Measurements from ENCODE around the gene NPW. TPM values are rescaled to one million over a fixed set of nuclear protein-coding genes. Genes with fewer than 3 reads are reported as not detected.

NPW gene
- polyA plus RNA-seq, 1 donor from 2014 or later, result not detected

- Mint-ChIP-seq H3K4me1 (peaks cover 0 to 3% (median 2%) of the 10 kb centered on the region in 3 donors), H3K36me3 (no peaks in the 10 kb centered on the region), H3K27me3 (peaks cover 18% of the 10 kb centered on the region), H3K4me3 (no peak overlapping the region), H3K9me3 (no peaks in the 10 kb centered on the region), H3K27ac (no peak overlapping the region)
These were observed 3.1 kb upstream of the NPW start for GRCh38 chr16:2016407-2016922.

- Mint-ChIP-seq H3K4me1 (peaks cover 0 to 7% (median 7%) of the 10 kb centered on the region in 3 donors), H3K9me3 (peaks cover 0 to 1% (median 0%) of the 10 kb centered on the region in 3 donors), H3K4me3 (peak overlapping the region in 2 of 4 donors; percentile 17 to 71), H3K36me3 (no peaks in the 10 kb centered on the region), H3K27ac (peak overlapping the region in 1 of 3 donors; percentile 45), H3K27me3 (peaks cover 22% of the 10 kb centered on the region)
These were observed 591 bp downstream of the NPW start for GRCh38 chr16:2019921-2020831.

DNA sequence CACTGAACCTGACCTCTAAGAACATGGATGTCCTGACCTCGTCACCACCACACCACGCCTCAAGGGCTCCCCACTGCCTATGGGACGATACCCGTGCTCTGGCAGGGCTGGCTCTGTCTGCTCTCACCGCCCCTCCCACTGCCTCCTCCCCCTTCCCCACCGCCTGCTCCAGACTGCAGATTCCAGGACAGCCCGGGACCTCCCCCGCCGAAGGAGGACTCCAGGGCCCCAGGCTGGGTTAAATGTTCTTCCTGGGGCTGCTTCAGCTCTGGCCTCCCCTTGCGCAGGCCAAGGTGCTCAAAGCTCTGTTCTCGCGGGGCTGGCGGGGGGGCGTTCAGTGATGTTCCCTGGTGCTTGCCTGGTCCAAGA lies 3.1 kb downstream of the NPW start:
- Mint-ChIP-seq H3K4me3 (peak overlapping the region; percentile 11 to 86 (median 74)), H3K36me3 (no peaks in the 10 kb centered on the region), H3K4me1 (peaks cover 0 to 11% (median 6%) of the 10 kb centered on the region in 3 donors), H3K27ac (peak overlapping the region in 1 of 3 donors; percentile 81), H3K27me3 (peaks cover 26% of the 10 kb centered on the region), H3K9me3 (peaks cover 0 to 1% (median 0%) of the 10 kb centered on the region in 3 donors)

DNA sequence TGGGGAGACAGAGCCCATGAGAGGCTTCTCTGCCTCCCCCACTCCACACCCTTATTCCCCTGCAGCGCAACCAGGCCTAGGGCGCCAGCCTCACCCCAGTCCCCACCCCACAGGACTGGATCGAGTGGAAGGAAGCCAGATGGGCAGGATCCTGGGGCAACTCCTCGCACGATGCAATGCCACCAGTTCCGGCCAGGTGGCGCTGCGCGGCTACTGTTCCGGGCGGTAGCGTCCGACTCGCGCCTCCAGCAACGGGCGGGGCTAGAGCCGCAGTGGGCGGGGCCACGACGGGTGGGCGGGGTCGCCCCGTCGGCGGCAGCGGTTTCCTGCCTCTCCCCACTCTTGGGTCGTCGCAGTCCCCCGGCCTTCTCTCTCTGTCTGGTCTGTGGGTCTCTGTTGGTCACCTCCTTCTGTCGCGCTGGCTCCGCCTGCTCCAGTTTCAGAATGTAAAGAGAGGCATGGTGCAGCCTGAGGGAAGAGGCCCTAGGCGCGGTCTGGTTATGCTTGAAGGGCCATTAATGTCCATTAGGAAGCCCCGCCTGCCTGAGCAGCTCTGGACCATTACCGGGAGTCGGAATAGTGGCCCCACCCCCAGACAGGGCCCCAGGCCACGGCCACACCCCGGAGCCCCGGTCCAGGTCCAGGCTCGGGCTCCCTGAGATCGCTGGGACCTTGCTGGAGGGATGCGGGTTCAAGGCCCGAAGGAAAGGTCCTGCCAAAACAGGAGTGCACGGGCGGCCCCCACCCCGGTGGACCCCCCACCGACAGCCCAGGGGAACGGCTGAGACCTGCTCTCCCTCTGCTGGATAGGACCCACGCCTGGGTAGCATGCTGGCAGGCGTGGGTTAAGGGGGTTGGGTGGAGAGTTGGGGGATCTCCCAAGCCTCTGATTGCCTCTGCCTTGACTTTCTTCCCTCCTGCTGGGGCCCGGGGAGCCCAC lies 3.8 kb downstream of the NPW start:
- Mint-ChIP-seq H3K27me3 (peaks cover 27% of the 10 kb centered on the region), H3K9me3 (peaks cover 0 to 1% (median 0%) of the 10 kb centered on the region in 3 donors), H3K36me3 (no peaks in the 10 kb centered on the region), H3K27ac (peak overlapping the region in 1 of 3 donors; percentile 81), H3K4me1 (peaks cover 0 to 12% (median 6%) of the 10 kb centered on the region in 3 donors), H3K4me3 (peak overlapping the region; percentile 11 to 86 (median 76))

- Mint-ChIP-seq H3K9me3 (peaks cover 0 to 1% (median 0%) of the 10 kb centered on the region in 3 donors), H3K27me3 (peaks cover 24% of the 10 kb centered on the region), H3K36me3 (no peaks in the 10 kb centered on the region), H3K4me1 (peaks cover 0 to 12% (median 5%) of the 10 kb centered on the region in 3 donors), H3K4me3 (peak overlapping the region in 1 of 4 donors; percentile 86), H3K27ac (no peak overlapping the region)
These were observed 4.4 kb downstream of the NPW start for GRCh38 chr16:2024032-2024420.

DNA sequence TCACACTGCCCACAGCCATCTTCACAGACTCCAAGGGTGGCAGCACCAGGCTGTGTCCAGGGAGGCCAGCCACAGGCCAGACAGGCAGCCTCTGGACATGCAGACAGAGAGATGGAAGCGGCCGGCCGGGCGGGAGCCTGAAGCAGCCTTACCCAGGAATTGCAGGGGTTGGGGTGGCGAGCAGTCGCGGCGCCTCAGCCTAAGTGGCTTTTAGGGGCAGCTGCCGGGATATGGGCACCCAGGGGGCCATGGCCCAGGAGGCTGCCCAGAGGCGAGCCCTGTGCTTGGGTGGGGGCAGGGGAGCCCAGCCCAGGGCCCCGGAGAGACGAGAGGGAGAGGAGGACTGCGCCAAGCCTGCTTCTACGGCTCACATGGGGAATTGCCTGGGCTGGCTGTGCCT lies 5.7 kb downstream of the NPW start:
- Mint-ChIP-seq H3K36me3 (no peaks in the 10 kb centered on the region), H3K27me3 (peaks cover 20% of the 10 kb centered on the region), H3K4me3 (peak overlapping the region in 1 of 4 donors; percentile 28), H3K9me3 (peaks cover 0 to 1% (median 0%) of the 10 kb centered on the region in 3 donors), H3K4me1 (peaks cover 0 to 12% (median 5%) of the 10 kb centered on the region in 3 donors), H3K27ac (peak overlapping the region in 1 of 3 donors; percentile 53)

GRCh38 chr16:2025878-2026460 lies 6.4 kb downstream of the NPW start:
- Mint-ChIP-seq H3K27me3 (peaks cover 13% of the 10 kb centered on the region), H3K4me3 (peak overlapping the region in 2 of 4 donors; percentile 74 to 87), H3K4me1 (peaks cover 0 to 9% (median 5%) of the 10 kb centered on the region in 3 donors), H3K27ac (no peak overlapping the region), H3K9me3 (peaks cover 0 to 1% (median 0%) of the 10 kb centered on the region in 3 donors), H3K36me3 (no peaks in the 10 kb centered on the region)

- Mint-ChIP-seq H3K4me3 (peak within 1 kb of the TSS; percentile 62 to 88 (median 82)), H3K4me1 (peaks cover 0 to 9% (median 5%) of the 10 kb centered on the region in 3 donors), H3K27ac (peak within 1 kb of the TSS in 1 of 3 donors; percentile 2), H3K36me3 (no peaks in the 10 kb centered on the region), H3K27me3 (peaks cover 10% of the 10 kb centered on the region), H3K9me3 (peaks cover 0 to 1% (median 0%) of the 10 kb centered on the region in 3 donors)
These were observed 7.0 kb downstream of the NPW start, which contains the start of gene NHERF2 for GRCh38 chr16:2026461-2027023. Gene NHERF2, plus strand, starts transcription at chr16:2026902. Its CDS starts 104 bp downstream, at chr16:2027006.

GRCh38 chr16:2027024-2028010 lies 7.7 kb downstream of the NPW start:
- peak overlapping the region; percentile 62 to 88 (median 81) for H3K4me3 Mint-ChIP-seq
- peaks cover 0 to 9% (median 5%) of the 10 kb centered on the region in 3 donors for H3K4me1 Mint-ChIP-seq
- peaks cover 8% of the 10 kb centered on the region for H3K27me3 Mint-ChIP-seq
- peaks cover 0 to 1% (median 0%) of the 10 kb centered on the region in 3 donors for H3K9me3 Mint-ChIP-seq
- peak overlapping the region in 1 of 3 donors; percentile 2 for H3K27ac Mint-ChIP-seq
- H3K36me3 Mint-ChIP-seq, result no peaks in the 10 kb centered on the region

GRCh38 chr16:2028146-2028545 lies 8.6 kb downstream of the NPW start:
- peaks cover 6% of the 10 kb centered on the region for H3K27me3 Mint-ChIP-seq
- peaks cover 0 to 6% (median 5%) of the 10 kb centered on the region in 3 donors for H3K4me1 Mint-ChIP-seq
- H3K36me3 Mint-ChIP-seq, result no peaks in the 10 kb centered on the region
- peak overlapping the region in 2 of 4 donors; percentile 62 to 84 for H3K4me3 Mint-ChIP-seq
- H3K27ac Mint-ChIP-seq, result no peak overlapping the region
- H3K9me3 Mint-ChIP-seq, result no peaks in the 10 kb centered on the region

- Mint-ChIP-seq H3K27ac (no peak overlapping the region), H3K27me3 (peaks cover 6% of the 10 kb centered on the region), H3K9me3 (no peaks in the 10 kb centered on the region), H3K4me1 (peaks cover 0 to 6% (median 3%) of the 10 kb centered on the region in 3 donors), H3K36me3 (no peaks in the 10 kb centered on the region), H3K4me3 (peak overlapping the region in 1 of 4 donors; percentile 62)
These were observed 9.1 kb downstream of the NPW start for GRCh38 chr16:2028620-2029220.

GRCh38 chr16:2029350-2029749 lies 9.8 kb downstream of the NPW start:
- Mint-ChIP-seq H3K9me3 (no peaks in the 10 kb centered on the region), H3K27ac (no peak overlapping the region), H3K27me3 (peaks cover 6% of the 10 kb centered on the region), H3K4me1 (peaks cover 0 to 4% (median 2%) of the 10 kb centered on the region in 3 donors), H3K36me3 (no peaks in the 10 kb centered on the region), H3K4me3 (no peak overlapping the region)

Data from IgD-negative memory B cell (primary cell).